Activated CD4-positive, alpha-beta memory T cell treated with anti-CD3 and anti-CD28 coated beads for 36 hours (primary cell): ENCODE data around the gene SFMBT1. TPM values are rescaled to one million over a fixed set of nuclear protein-coding genes. Genes with fewer than 3 reads are reported as not detected.

Experiments
- CTCF ChIA-PET: fragments of 350-600 bp; sonication (Branson Sonifier 250); formaldehyde crosslinking; loops from one replicate; lab custom pipeline; 2021; ENCODE audit warnings: antibody characterized with exemption, inconsistent platforms; lab: Charles Lee
- POLR2A ChIA-PET: fragments of 350-600 bp; sonication (Branson Sonifier 250); formaldehyde crosslinking; loops from one replicate; lab custom pipeline; 2021; ENCODE audit warnings: antibody characterized with exemption; lab: Charles Lee
- DNase-seq: peaks from one replicate; pipeline ENCODE4 v3.0.0-alpha.2; 2020
- H3K27ac Mint-ChIP-seq: one replicate; pipeline ENCODE4 v1.8.0; 2021; ENCODE audit warnings: mixed read lengths
- H3K27me3 Mint-ChIP-seq: one replicate; pipeline ENCODE4 v1.8.0; 2021; ENCODE audit warnings: mixed read lengths
- H3K36me3 Mint-ChIP-seq: one replicate; pipeline ENCODE4 v1.8.0; 2021; ENCODE audit warnings: mixed read lengths
- H3K4me1 Mint-ChIP-seq: one replicate; pipeline ENCODE4 v1.8.0; 2021; ENCODE audit warnings: low read depth, mixed read lengths
- H3K4me3 Mint-ChIP-seq: one replicate; pipeline ENCODE4 v1.8.0; 2021; ENCODE audit warnings: mild to moderate bottlenecking, mixed read lengths
- H3K9me3 Mint-ChIP-seq: one replicate; pipeline ENCODE4 v1.8.0; 2021; ENCODE audit warnings: mixed read lengths
- intact Hi-C: fragments of 100-400 bp; cut with micrococcal nuclease; formaldehyde crosslinking; loops from one replicate; pipeline ENCODE4 v1.15.1; 2023
- total RNA-seq, 2 experiments: library from RNA; stranded (reverse); gene quantifications; one replicate each; pipeline ENCODE4 v1.2.3, GENCODE V29; 2021

The SFMBT1 gene
- total RNA-seq, 2 experiments from 2014 or later = 22.1 to 22.8 TPM

- DNase-seq = no peak
- intact Hi-C loops = no loop called here
- Mint-ChIP-seq H3K4me3 (no peak overlapping the region), H3K36me3 (peaks cover 15% of the 10 kb centered on the region), H3K9me3 (no peaks in the 10 kb centered on the region), H3K4me1 (peaks cover 13% of the 10 kb centered on the region), H3K27ac (no peak overlapping the region), H3K27me3 (no peaks in the 10 kb centered on the region)
- POLR2A ChIA-PET = no interaction called here
- CTCF ChIA-PET = interaction anchor here (0.6 to 1.7 kb wide), 3 partner anchors 39 to 85 kb away, joined by 3 to 5 read pairs (median 3); no protein-coding TSS in a partner anchor
Measured at GRCh38 chr3:52930748-52931147, 115.1 kb downstream of the SFMBT1 start.

- no peak for DNase-seq
- intact Hi-C loops = no loop called here
- H3K4me3 Mint-ChIP-seq = no peak overlapping the region
- no peaks in the 10 kb centered on the region for H3K9me3 Mint-ChIP-seq
- H3K4me1 Mint-ChIP-seq = peaks cover 9% of the 10 kb centered on the region
- H3K27ac Mint-ChIP-seq = no peak overlapping the region
- H3K27me3 Mint-ChIP-seq = no peaks in the 10 kb centered on the region
- CTCF ChIA-PET = no interaction called here
- POLR2A ChIA-PET = no interaction called here
- H3K36me3 Mint-ChIP-seq = peaks cover 29% of the 10 kb centered on the region
Measured at GRCh38 chr3:52926554-52926953, 119.3 kb downstream of the SFMBT1 start.

- no peaks in the 10 kb centered on the region for H3K27me3 Mint-ChIP-seq
- no peak overlapping the region for H3K4me3 Mint-ChIP-seq
- DNase-seq = no peak
- no peaks in the 10 kb centered on the region for H3K9me3 Mint-ChIP-seq
- peak overlapping the region; percentile 42 for H3K27ac Mint-ChIP-seq
- H3K36me3 Mint-ChIP-seq = peaks cover 27% of the 10 kb centered on the region
- intact Hi-C loops = no loop called here
- ChIA-PET CTCF (no interaction called here), POLR2A (no interaction called here)
- peaks cover 9% of the 10 kb centered on the region for H3K4me1 Mint-ChIP-seq
Measured at GRCh38 chr3:52925405-52926313, 120.2 kb downstream of the SFMBT1 start.

GRCh38 chr3:52923963-52924362 lies 121.9 kb downstream of the SFMBT1 start:
- Mint-ChIP-seq H3K9me3 (no peaks in the 10 kb centered on the region), H3K36me3 (peaks cover 26% of the 10 kb centered on the region), H3K27me3 (no peaks in the 10 kb centered on the region), H3K4me3 (no peak overlapping the region), H3K4me1 (peaks cover 9% of the 10 kb centered on the region), H3K27ac (no peak overlapping the region)
- intact Hi-C loops = no loop called here
- CTCF ChIA-PET = no interaction called here
- no peak for DNase-seq
- POLR2A ChIA-PET = no interaction called here

- ChIA-PET CTCF (interaction anchor here (0.6 to 2.1 kb wide), 2 partner anchors 14 to 15 kb away, joined by 4 to 5 read pairs; no protein-coding TSS in a partner anchor), POLR2A (no interaction called here)
- no peaks in the 10 kb centered on the region for H3K9me3 Mint-ChIP-seq
- peaks cover 6% of the 10 kb centered on the region for H3K4me1 Mint-ChIP-seq
- no peak overlapping the region for H3K4me3 Mint-ChIP-seq
- H3K36me3 Mint-ChIP-seq = peaks cover 27% of the 10 kb centered on the region
- no peaks in the 10 kb centered on the region for H3K27me3 Mint-ChIP-seq
- H3K27ac Mint-ChIP-seq = no peak overlapping the region
- intact Hi-C loops = no loop called here
- no peak for DNase-seq
Measured at GRCh38 chr3:52920841-52921240, 125.0 kb downstream of the SFMBT1 start.

GRCh38 chr3:52917044-52917443 lies 128.8 kb downstream of the SFMBT1 start:
- DNase-seq = no peak
- peaks cover 26% of the 10 kb centered on the region for H3K36me3 Mint-ChIP-seq
- CTCF ChIA-PET = interaction anchor here (0.9 kb wide), 1 partner anchor 9 kb away, joined by 3 read pairs; no protein-coding TSS in a partner anchor
- H3K4me3 Mint-ChIP-seq = no peak overlapping the region
- H3K4me1 Mint-ChIP-seq = peaks cover 6% of the 10 kb centered on the region
- H3K9me3 Mint-ChIP-seq = no peaks in the 10 kb centered on the region
- intact Hi-C loops = no loop called here
- POLR2A ChIA-PET = no interaction called here
- H3K27ac Mint-ChIP-seq = no peak overlapping the region
- no peaks in the 10 kb centered on the region for H3K27me3 Mint-ChIP-seq

- intact Hi-C loops = no loop called here
- POLR2A ChIA-PET = no interaction called here
- H3K36me3 Mint-ChIP-seq = peaks cover 23% of the 10 kb centered on the region
- H3K27me3 Mint-ChIP-seq = no peaks in the 10 kb centered on the region
- no peak for DNase-seq
- H3K27ac Mint-ChIP-seq = no peak overlapping the region
- H3K4me3 Mint-ChIP-seq = no peak overlapping the region
- H3K9me3 Mint-ChIP-seq = no peaks in the 10 kb centered on the region
- CTCF ChIA-PET = interaction anchor here (1.1 kb wide), 1 partner anchor 8 kb away, joined by 3 read pairs; no protein-coding TSS in a partner anchor
- H3K4me1 Mint-ChIP-seq = peaks cover 4% of the 10 kb centered on the region
Measured at GRCh38 chr3:52915294-52915693, 130.6 kb downstream of the SFMBT1 start.

GRCh38 chr3:52912885-52913731 lies 132.8 kb downstream of the SFMBT1 start:
- Mint-ChIP-seq H3K9me3 (no peaks in the 10 kb centered on the region), H3K27me3 (no peaks in the 10 kb centered on the region), H3K27ac (no peak overlapping the region), H3K4me1 (peaks cover 4% of the 10 kb centered on the region), H3K4me3 (no peak overlapping the region), H3K36me3 (peaks cover 19% of the 10 kb centered on the region)
- ChIA-PET CTCF (interaction anchor here (0.8 to 1.2 kb wide), 2 partner anchors 22 to 67 kb away, joined by 3 to 4 read pairs; no protein-coding TSS in a partner anchor), POLR2A (no interaction called here)
- no peak for DNase-seq
- intact Hi-C loops = no loop called here

- H3K9me3 Mint-ChIP-seq = no peaks in the 10 kb centered on the region
- no peak overlapping the region for H3K4me3 Mint-ChIP-seq
- CTCF ChIA-PET = no interaction called here
- H3K4me1 Mint-ChIP-seq = peaks cover 4% of the 10 kb centered on the region
- no peak for DNase-seq
- H3K27me3 Mint-ChIP-seq = no peaks in the 10 kb centered on the region
- peaks cover 25% of the 10 kb centered on the region for H3K36me3 Mint-ChIP-seq
- intact Hi-C loops = no loop called here
- no peak overlapping the region for H3K27ac Mint-ChIP-seq
- POLR2A ChIA-PET = no interaction called here
Measured at GRCh38 chr3:52910823-52911222, 135.1 kb downstream of the SFMBT1 start.

GRCh38 chr3:52907497-52907896 lies 138.4 kb downstream of the SFMBT1 start:
- Mint-ChIP-seq H3K9me3 (no peaks in the 10 kb centered on the region), H3K27me3 (no peaks in the 10 kb centered on the region), H3K36me3 (peaks cover 23% of the 10 kb centered on the region), H3K4me3 (no peak overlapping the region), H3K27ac (no peak overlapping the region), H3K4me1 (no peaks in the 10 kb centered on the region)
- DNase-seq = no peak
- intact Hi-C loops = no loop called here
- ChIA-PET CTCF (interaction anchor here (0.7 to 1.5 kb wide), 5 partner anchors 8 to 139 kb away, joined by 3 read pairs; no protein-coding TSS in a partner anchor), POLR2A (no interaction called here)

GRCh38 chr3:52904552-52904951 lies 141.3 kb downstream of the SFMBT1 start:
- no peak for DNase-seq
- no peak overlapping the region for H3K4me3 Mint-ChIP-seq
- no peaks in the 10 kb centered on the region for H3K4me1 Mint-ChIP-seq
- no peaks in the 10 kb centered on the region for H3K9me3 Mint-ChIP-seq
- no peaks in the 10 kb centered on the region for H3K27me3 Mint-ChIP-seq
- no peak overlapping the region for H3K27ac Mint-ChIP-seq
- POLR2A ChIA-PET = interaction anchor here (0.9 kb wide), 1 partner anchor 115 kb away, joined by 3 read pairs; no protein-coding TSS in a partner anchor
- intact Hi-C loops = no loop called here
- CTCF ChIA-PET = interaction anchor here (0.7 to 1.0 kb wide), 2 partner anchors 29 to 30 kb away, joined by 5 read pairs; no protein-coding TSS in a partner anchor
- H3K36me3 Mint-ChIP-seq = peaks cover 18% of the 10 kb centered on the region

GRCh38 chr3:52904000-52904399 lies 141.9 kb downstream of the SFMBT1 start:
- ChIA-PET POLR2A (no interaction called here), CTCF (interaction anchor here (0.6 to 1.0 kb wide), 2 partner anchors 30 to 350 kb away, joined by 3 to 5 read pairs; no protein-coding TSS in a partner anchor)
- no peak overlapping the region for H3K27ac Mint-ChIP-seq
- no peaks in the 10 kb centered on the region for H3K27me3 Mint-ChIP-seq
- no peak overlapping the region for H3K4me3 Mint-ChIP-seq
- intact Hi-C loops = no loop called here
- H3K4me1 Mint-ChIP-seq = no peaks in the 10 kb centered on the region
- no peaks in the 10 kb centered on the region for H3K9me3 Mint-ChIP-seq
- H3K36me3 Mint-ChIP-seq = peaks cover 18% of the 10 kb centered on the region
- no peak for DNase-seq
